ENCODE results near the gene RSU1. TPM values are rescaled to one million over a fixed set of nuclear protein-coding genes. Genes with fewer than 3 reads are reported as not detected.

The RSU1 gene
- total RNA-seq, 1 donor = 155 TPM

DNA sequence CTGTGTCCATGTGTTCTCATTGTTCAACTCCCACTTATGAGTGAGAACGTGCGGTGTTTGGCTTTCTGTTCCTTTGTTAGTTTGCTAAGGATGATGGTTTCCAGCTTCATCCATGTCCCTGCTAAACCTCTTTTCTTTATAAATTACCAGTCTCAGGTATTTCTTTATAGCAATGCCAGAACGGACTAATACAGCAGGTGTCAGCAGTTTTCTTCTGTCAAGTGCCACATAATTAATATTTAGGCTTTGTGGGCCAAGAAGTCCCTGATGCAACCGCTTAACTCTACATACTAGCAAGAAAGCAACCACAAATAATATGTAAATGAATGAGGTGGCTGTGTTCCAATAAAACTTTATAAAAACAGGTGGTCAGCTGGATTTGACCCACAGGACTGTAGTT is 269.3 kb downstream of the RSU1 start:
- H3K4me3 ChIP-seq (ENCODE audit: low read depth, low read length) = no peak overlapping the region
- no peak for DNase-seq (ENCODE audit: low read depth)
- TF ChIP-seq, protein P1, sequence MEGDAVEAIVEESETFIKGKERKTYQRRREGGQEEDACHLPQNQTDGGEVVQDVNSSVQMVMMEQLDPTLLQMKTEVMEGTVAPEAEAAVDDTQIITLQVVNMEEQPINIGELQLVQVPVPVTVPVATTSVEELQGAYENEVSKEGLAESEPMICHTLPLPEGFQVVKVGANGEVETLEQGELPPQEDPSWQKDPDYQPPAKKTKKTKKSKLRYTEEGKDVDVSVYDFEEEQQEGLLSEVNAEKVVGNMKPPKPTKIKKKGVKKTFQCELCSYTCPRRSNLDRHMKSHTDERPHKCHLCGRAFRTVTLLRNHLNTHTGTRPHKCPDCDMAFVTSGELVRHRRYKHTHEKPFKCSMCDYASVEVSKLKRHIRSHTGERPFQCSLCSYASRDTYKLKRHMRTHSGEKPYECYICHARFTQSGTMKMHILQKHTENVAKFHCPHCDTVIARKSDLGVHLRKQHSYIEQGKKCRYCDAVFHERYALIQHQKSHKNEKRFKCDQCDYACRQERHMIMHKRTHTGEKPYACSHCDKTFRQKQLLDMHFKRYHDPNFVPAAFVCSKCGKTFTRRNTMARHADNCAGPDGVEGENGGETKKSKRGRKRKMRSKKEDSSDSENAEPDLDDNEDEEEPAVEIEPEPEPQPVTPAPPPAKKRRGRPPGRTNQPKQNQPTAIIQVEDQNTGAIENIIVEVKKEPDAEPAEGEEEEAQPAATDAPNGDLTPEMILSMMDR (IDR thresholded peaks at IDR 0.05; ENCODE audit: insufficient read depth, low read length) = no peak

DNA sequence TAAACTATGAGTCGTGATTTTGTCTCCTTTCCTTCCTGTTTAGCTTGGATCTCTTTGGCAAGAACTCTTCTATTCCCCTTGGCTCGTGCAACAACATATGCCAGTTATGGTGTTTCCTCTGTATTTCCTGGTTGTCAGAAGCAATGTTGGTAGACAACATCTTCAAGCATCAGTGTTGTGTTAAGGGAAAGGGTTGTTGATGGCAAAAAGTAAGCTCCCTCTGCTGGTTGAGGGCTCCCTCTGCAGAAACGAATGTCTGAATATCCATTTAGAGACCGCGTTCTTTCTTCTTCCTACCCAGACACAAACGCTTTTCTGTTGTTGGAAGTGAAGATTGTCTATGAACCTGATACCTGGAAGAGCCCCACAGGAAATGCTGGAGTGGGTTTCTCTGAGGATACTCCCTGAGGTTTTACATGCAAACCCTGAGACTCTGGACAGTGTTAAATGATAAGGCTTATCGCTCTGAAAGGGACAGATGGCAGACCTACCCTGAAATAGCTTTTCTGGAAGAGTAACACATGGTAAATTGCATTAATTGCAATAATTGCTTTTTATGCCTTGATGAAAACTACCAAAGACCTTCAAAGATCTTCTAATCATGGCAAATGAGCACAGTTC is 272.0 kb downstream of the RSU1 start:
- DNase-seq (ENCODE audit: low read depth) = peak; percentile 56
- TF ChIP-seq, protein P1 (IDR thresholded peaks at IDR 0.05; ENCODE audit: insufficient read depth, low read length) = peak; percentile 84
- no peak overlapping the region for H3K4me3 ChIP-seq (ENCODE audit: low read depth, low read length)

DNA sequence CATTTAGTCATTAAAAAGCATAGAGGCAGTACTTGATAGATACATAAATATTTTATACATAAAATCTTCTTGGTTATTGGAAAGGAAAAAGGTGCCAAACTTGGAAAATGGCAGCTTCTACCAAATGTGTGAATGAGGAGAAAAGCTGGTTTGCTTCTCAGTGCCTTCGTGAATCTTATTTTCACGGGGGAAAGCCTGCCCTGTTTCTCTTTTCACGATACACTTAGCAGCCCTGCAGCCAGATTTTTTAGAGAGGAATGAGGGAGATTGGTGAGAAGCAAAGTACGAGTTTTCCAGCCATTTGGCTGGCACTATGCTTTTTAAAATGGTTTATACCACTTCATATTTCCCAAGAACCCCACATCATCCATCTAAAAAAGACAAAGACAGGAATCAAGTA is 272.6 kb downstream of the RSU1 start:
- DNase-seq (ENCODE audit: low read depth) = no peak
- no peak overlapping the region for H3K4me3 ChIP-seq (ENCODE audit: low read depth, low read length)
- TF ChIP-seq, protein P1 (IDR thresholded peaks at IDR 0.05; ENCODE audit: insufficient read depth, low read length) = no peak

DNA sequence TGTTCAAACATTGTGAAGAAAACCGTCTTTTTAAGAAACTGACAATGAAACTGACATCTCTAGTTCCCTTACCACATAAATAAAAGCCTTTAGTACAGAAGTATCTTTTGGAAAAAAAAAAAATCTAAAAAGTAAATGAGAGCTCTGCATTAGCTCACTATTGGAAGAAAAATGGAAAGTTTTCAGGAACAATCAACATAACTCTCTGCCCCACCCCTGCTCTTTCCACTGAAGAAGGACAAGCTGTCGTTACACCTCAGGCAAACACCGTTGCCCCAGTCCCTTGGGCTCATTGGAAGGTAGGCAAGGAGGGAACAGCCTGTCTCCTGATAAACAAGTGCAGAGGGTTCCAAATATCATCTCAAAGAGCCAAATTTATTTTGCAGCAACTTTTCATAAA is 273.1 kb downstream of the RSU1 start:
- TF ChIP-seq, protein P1 (IDR thresholded peaks at IDR 0.05; ENCODE audit: insufficient read depth, low read length) = no peak
- no peak for DNase-seq (ENCODE audit: low read depth)
- H3K4me3 ChIP-seq (ENCODE audit: low read depth, low read length) = no peak overlapping the region

Small RNAs within 50 kb of the gene (small RNA-seq; reads per million reads assigned to genes)
- gene RF02271 = not detected

Measured in fibroblast of the aortic adventitia (primary cell).